A673 (cell line): ENCODE measurements around the gene SNAPC5. TPM values are rescaled to one million over a fixed set of nuclear protein-coding genes. Genes with fewer than 3 reads are reported as not detected.

Source experiments
- Bru-seq: library from RNA; stranded (reverse); fragments of 400-500 nt; gene quantifications from one replicate; lab custom pipeline; 2021; lab: Mats Ljungman, UMichigan
- BruChase-seq, 2 experiments: library from RNA; stranded (reverse); fragments of 400-500 nt; gene quantifications; one replicate each; lab custom pipeline; 2021; lab: Mats Ljungman, UMichigan
- BruUV-seq: library from RNA; stranded (reverse); fragments of 400-500 nt; replicated peaks from 2 replicates; lab custom pipeline; 2021; lab: Mats Ljungman, UMichigan
- CTCF ChIA-PET: fragments of 300-600 bp; sonication (Branson Sonifier 250); formaldehyde crosslinking; loops from one replicate; lab custom pipeline; 2022; ENCODE audit warnings: antibody characterized with exemption; lab: Charles Lee
- POLR2A ChIA-PET: fragments of 300-600 bp; sonication (Branson Sonifier 250); formaldehyde crosslinking; loops from one replicate; lab custom pipeline; 2022; ENCODE audit warnings: antibody characterized with exemption; ENCODE audit not compliant: low non-redundant PET; lab: Charles Lee
- DNase-seq: peaks from one replicate; pipeline ENCODE4 v3.0.0-alpha.2; 2015; ENCODE audit warnings: low spot score
- H3K27ac ChIP-seq: fragments of 200-600 bp; sonication (generic); 2 replicates; pipeline ENCODE4 v1.5.1; 2016; ENCODE audit warnings: mixed run types, low read depth, mild to moderate bottlenecking, mixed read lengths, antibody characterized with exemption, low read length; ENCODE audit not compliant: poor library complexity, severe bottlenecking
- H3K27me3 ChIP-seq: fragments of 200-600 bp; sonication (generic); replicated peaks from 2 replicates; pipeline ENCODE4 v1.6.1; 2017; ENCODE audit warnings: mixed run types, low read depth, mild to moderate bottlenecking, mixed read lengths, antibody characterized with exemption, low read length; ENCODE audit not compliant: insufficient read depth, poor library complexity
- H3K36me3 ChIP-seq: fragments of 200-600 bp; sonication (generic); 2 replicates; pipeline ENCODE4 v1.6.1; 2016; ENCODE audit warnings: mixed run types, mild to moderate bottlenecking, mixed read lengths, antibody characterized with exemption, low read length; ENCODE audit not compliant: insufficient read depth, poor library complexity, severe bottlenecking
- H3K4me1 ChIP-seq: fragments of 200-600 bp; sonication (generic); 2 replicates; pipeline ENCODE4 v1.6.1; 2017; ENCODE audit warnings: mixed run types, mild to moderate bottlenecking, mixed read lengths, antibody characterized with exemption, low read length; ENCODE audit not compliant: insufficient read depth, poor library complexity, severe bottlenecking
- H3K4me3 ChIP-seq: fragments of 200-600 bp; sonication (generic); 2 replicates; pipeline ENCODE4 v1.5.1; 2016; ENCODE audit warnings: low read depth, mixed run types, mild to moderate bottlenecking, mixed read lengths, low read length; ENCODE audit not compliant: poor library complexity, severe bottlenecking
- H3K9me3 ChIP-seq: fragments of 200-600 bp; sonication (generic); 2 replicates; pipeline ENCODE4 v1.6.1; 2016; ENCODE audit warnings: mixed run types, low read depth, mild to moderate bottlenecking, mixed read lengths, antibody characterized with exemption, low read length; ENCODE audit not compliant: poor library complexity, severe bottlenecking
- CTCF ChIP-seq: fragments of 300-800, 200-600 bp; sonication (generic); conservative IDR thresholded peaks from 2 replicates; pipeline ENCODE4 v1.5.1; 2017; ENCODE audit warnings: low read depth, mild to moderate bottlenecking, antibody characterized with exemption, low read length, moderate library complexity, mixed read lengths
- EZH2 ChIP-seq: fragments of 200-600 bp; sonication (generic); IDR thresholded peaks from 2 replicates; pipeline ENCODE4 v1.6.1; 2017; ENCODE audit warnings: borderline replicate concordance, low read depth, mild to moderate bottlenecking, mixed read lengths, antibody characterized with exemption, low read length; ENCODE audit not compliant: poor library complexity, severe bottlenecking
- intact Hi-C: fragments of 100-400 bp; cut with micrococcal nuclease; formaldehyde crosslinking; loops from one replicate; pipeline ENCODE4 v1.10.0; 2022; ENCODE audit not compliant: unreplicated experiment
- long read RNA-seq: library from polyadenylated mRNA; stranded (forward); transcript quantifications from one replicate; pipeline ENCODE4 v2.0.0, GENCODE V29; 2022
- total RNA-seq: library from RNA; stranded (reverse); gene quantifications from 2 replicates; pipeline ENCODE4 v1.2.3, GENCODE V29; 2021

SNAPC5 gene
- 28.9 and 35.2 TPM in 2 replicates for total RNA-seq
- percentile 83 among the genes with signal in this experiment for Bru-seq, nascent RNA
- BruChase-seq, experiment 1, labeled RNA remaining after a 2-hour chase, result percentile 69 among the genes with signal in this experiment
- BruChase-seq, experiment 2, labeled RNA remaining after a 6-hour chase, result percentile 80 among the genes with signal in this experiment
- long read RNA-seq, transcript SNAPC5-202 (3 exons, 1,002 nt), result major isoform, 50 of 67 reads
- long read RNA-seq, transcript SNAPC5-201 (2 exons, 794 nt), result minor isoform, 8 of 67 reads
- long read RNA-seq, partial matches to known transcripts, result 1 of 67 reads
- long read RNA-seq, other reads (novel, unspliced or antisense), result 2 of 67 reads

- peak within 1 kb of the TSS; percentile 83 for H3K27ac ChIP-seq
- BruUV-seq, result no TSS peak
- H3K4me3 ChIP-seq, result peak within 1 kb of the TSS; percentile 75
- peaks cover 65% of the 10 kb centered on the region for H3K36me3 ChIP-seq
- no peaks in the 10 kb centered on the region for H3K9me3 ChIP-seq
- ChIA-PET POLR2A (interaction anchor here (0.6 kb wide), 1 partner anchor 1807 kb away, joined by 3 read pairs; no protein-coding TSS in a partner anchor), CTCF (interaction anchor here (0.5 to 2.4 kb wide), 3 partner anchors 111 to 205 kb away, joined by 3 to 24 read pairs (median 3); partner anchors contain the start of gene MAP2K1)
- TF ChIP-seq CTCF (peak; percentile 100), EZH2 (no peak)
- H3K27me3 ChIP-seq, result no peaks in the 10 kb centered on the region
- intact Hi-C loops, result loop anchor here (2.0 to 5.0 kb wide), 3 partner anchors 111 to 245 kb away; partner anchors contain the start of genes MAP2K1, MEGF11 and TIPIN
- peak; percentile 98 for DNase-seq
- H3K4me1 ChIP-seq, result peaks cover 15% of the 10 kb centered on the region
These were observed at the start of gene SNAPC5 for GRCh38 chr15:66497502-66498455. Gene SNAPC5 (minus strand): TSS chr15:66497762. CDS start chr15:66497731, 31 bp downstream.

GRCh38 chr15:66545255-66545654, 47.7 kb upstream of the SNAPC5 start:
- ChIA-PET CTCF (no interaction called here), POLR2A (no interaction called here)
- no peak for DNase-seq
- no TSS peak for BruUV-seq
- Histone ChIP-seq H3K4me1 (peaks cover 4% of the 10 kb centered on the region), H3K27ac (no peak overlapping the region), H3K4me3 (no peak overlapping the region), H3K36me3 (peaks cover 4% of the 10 kb centered on the region), H3K27me3 (no peaks in the 10 kb centered on the region), H3K9me3 (no peaks in the 10 kb centered on the region)
- no peak for TF ChIP-seq CTCF
- no peak for TF ChIP-seq EZH2
- intact Hi-C loops, result no loop called here

GRCh38 chr15:66542896-66543295, 45.3 kb upstream of the SNAPC5 start:
- peaks cover 6% of the 10 kb centered on the region for H3K36me3 ChIP-seq
- ChIA-PET POLR2A (no interaction called here), CTCF (no interaction called here)
- H3K4me3 ChIP-seq, result no peak overlapping the region
- TF ChIP-seq EZH2 (no peak), CTCF (no peak)
- no peaks in the 10 kb centered on the region for H3K27me3 ChIP-seq
- H3K4me1 ChIP-seq, result peaks cover 4% of the 10 kb centered on the region
- no peak overlapping the region for H3K27ac ChIP-seq
- intact Hi-C loops, result no loop called here
- no TSS peak for BruUV-seq
- DNase-seq, result no peak
- H3K9me3 ChIP-seq, result no peaks in the 10 kb centered on the region
